ENCODE data around the gene TGM2. TPM values are rescaled to one million over a fixed set of nuclear protein-coding genes. Genes with fewer than 3 reads are reported as not detected.

Gene TGM2
- total and polyA plus RNA-seq, 12 donors: 146 to 993 (median 463) TPM

- Histone ChIP-seq H3K9me3 (no peaks in the 10 kb centered on the region), H3K4me1 (peaks cover 24 to 65% (median 51%) of the 10 kb centered on the region in 9 donors), H3K36me3 (peaks cover 0 to 60% (median 33%) of the 10 kb centered on the region in 9 donors), H3K27me3 (no peaks in the 10 kb centered on the region), H3K4me3 (no peak overlapping the region), H3K27ac (peak overlapping the region in 7 of 10 donors; percentile 18 to 91 (median 67))
- whole genome bisulfite sequencing, 2 donors: 74 to 84% methylated on average over 15 of the region's 15 CpGs
- ATAC-seq (no peak), DNase-seq (no peak)
- TF ChIP-seq, protein P1, sequence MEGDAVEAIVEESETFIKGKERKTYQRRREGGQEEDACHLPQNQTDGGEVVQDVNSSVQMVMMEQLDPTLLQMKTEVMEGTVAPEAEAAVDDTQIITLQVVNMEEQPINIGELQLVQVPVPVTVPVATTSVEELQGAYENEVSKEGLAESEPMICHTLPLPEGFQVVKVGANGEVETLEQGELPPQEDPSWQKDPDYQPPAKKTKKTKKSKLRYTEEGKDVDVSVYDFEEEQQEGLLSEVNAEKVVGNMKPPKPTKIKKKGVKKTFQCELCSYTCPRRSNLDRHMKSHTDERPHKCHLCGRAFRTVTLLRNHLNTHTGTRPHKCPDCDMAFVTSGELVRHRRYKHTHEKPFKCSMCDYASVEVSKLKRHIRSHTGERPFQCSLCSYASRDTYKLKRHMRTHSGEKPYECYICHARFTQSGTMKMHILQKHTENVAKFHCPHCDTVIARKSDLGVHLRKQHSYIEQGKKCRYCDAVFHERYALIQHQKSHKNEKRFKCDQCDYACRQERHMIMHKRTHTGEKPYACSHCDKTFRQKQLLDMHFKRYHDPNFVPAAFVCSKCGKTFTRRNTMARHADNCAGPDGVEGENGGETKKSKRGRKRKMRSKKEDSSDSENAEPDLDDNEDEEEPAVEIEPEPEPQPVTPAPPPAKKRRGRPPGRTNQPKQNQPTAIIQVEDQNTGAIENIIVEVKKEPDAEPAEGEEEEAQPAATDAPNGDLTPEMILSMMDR (IDR thresholded peaks at IDR 0.05): no peak
- intact Hi-C loops (cut with DNase I): loop anchor here in 2 of 10 donors (5.0 kb wide), 1 partner anchor 32 kb away; no protein-coding TSS in a partner anchor
Measured at GRCh38 chr20:38129893-38130609, 35.0 kb downstream of the TGM2 start.

DNA sequence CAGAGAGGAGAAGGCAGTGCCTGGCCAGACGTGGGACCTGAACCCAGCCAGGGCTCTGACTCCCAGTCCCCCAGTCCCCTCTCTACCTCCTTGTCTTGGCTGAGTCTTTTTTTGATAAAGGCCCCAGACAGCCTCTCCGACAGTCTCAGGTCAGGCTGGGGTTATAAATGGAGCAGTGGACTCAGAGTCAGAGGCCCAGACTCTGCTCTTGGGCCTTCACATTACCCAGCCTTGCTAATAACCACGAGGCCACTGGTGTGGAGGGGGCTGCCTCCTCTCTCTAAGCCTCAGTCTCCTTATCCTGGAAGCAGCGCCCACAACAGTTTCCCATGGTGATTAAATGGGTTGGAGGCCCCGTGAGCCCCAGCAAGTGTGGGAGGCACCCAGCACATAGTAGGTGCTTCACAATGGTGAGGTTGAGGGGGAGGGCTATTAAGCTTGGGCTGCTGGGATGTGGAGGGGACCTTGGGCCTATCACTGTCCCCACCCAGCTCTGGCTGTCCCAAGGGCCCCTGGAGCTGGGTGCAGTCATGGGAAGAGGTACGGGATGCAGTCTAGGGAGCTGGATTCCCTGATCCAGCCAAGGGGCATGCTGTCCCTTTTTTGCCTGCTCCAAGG, 35.7 kb downstream of the TGM2 start:
- intact Hi-C loops (cut with DNase I): loop anchor here in 2 of 10 donors (5.0 kb wide), 1 partner anchor 33 kb away; no protein-coding TSS in a partner anchor
- Histone ChIP-seq H3K4me1 (peaks cover 24 to 60% (median 45%) of the 10 kb centered on the region in 9 donors), H3K27me3 (no peaks in the 10 kb centered on the region), H3K9me3 (no peaks in the 10 kb centered on the region), H3K27ac (peak overlapping the region in 8 of 10 donors; percentile 18 to 91 (median 72)), H3K36me3 (peaks cover 0 to 60% (median 33%) of the 10 kb centered on the region in 9 donors), H3K4me3 (no peak overlapping the region)
- no peak for ATAC-seq
- 89 to 90% methylated on average over 6 of the region's 6 CpGs for WGBS, 2 donors
- TF ChIP-seq, protein P1 (IDR thresholded peaks at IDR 0.05): no peak
- no peak for DNase-seq

DNA sequence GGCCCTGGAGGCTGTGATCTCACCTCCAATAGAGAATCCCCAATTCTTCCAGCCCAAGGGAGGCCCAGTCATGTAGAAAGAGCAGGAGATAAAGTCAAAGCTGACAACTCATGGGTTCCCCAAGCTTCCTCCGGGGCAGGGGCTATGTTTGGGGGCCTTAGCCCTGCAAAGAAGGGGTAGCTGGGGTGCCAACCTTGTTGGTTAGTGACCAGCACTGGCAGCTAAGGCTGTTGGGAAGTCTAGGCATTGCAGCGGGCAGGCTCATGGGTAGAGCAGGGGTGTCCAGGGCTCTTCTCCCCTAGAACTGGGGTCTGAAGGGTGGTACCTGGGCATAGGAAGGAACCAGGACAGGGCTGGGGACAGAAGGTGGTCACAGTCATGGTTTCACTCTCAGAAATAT, 36.4 kb downstream of the TGM2 start:
- Histone ChIP-seq H3K4me1 (peaks cover 19 to 54% (median 38%) of the 10 kb centered on the region in 9 donors), H3K4me3 (no peak overlapping the region), H3K9me3 (no peaks in the 10 kb centered on the region), H3K27me3 (no peaks in the 10 kb centered on the region), H3K27ac (peak overlapping the region in 8 of 10 donors; percentile 18 to 91 (median 80)), H3K36me3 (peaks cover 0 to 56% (median 33%) of the 10 kb centered on the region in 9 donors)
- DNase-seq: no peak
- no peak for ATAC-seq
- WGBS, 2 donors: 98 to 100% methylated on average over 2 of the region's 2 CpGs
- TF ChIP-seq, protein P1 (IDR thresholded peaks at IDR 0.05): no peak
- intact Hi-C loops (cut with DNase I): loop anchor here in 2 of 10 donors (5.0 kb wide), 1 partner anchor 34 kb away; no protein-coding TSS in a partner anchor

GRCh38 chr20:38127920-38128528, 37.0 kb downstream of the TGM2 start:
- no peaks in the 10 kb centered on the region for H3K9me3 ChIP-seq
- intact Hi-C loops (cut with DNase I): loop anchor here in 2 of 10 donors (5.0 kb wide), 1 partner anchor 34 kb away; no protein-coding TSS in a partner anchor
- ATAC-seq: no peak
- H3K4me3 ChIP-seq: no peak overlapping the region
- peak overlapping the region in 9 of 10 donors; percentile 67 to 91 (median 82) for H3K27ac ChIP-seq
- H3K27me3 ChIP-seq: no peaks in the 10 kb centered on the region
- TF ChIP-seq, protein P1 (IDR thresholded peaks at IDR 0.05): no peak
- no peak for DNase-seq
- 81 to 87% methylated on average over 9 of the region's 9 CpGs for WGBS, 2 donors
- H3K4me1 ChIP-seq: peaks cover 18 to 51% (median 39%) of the 10 kb centered on the region in 9 donors
- H3K36me3 ChIP-seq: peaks cover 0 to 50% (median 28%) of the 10 kb centered on the region in 9 donors
